ENCODE measurements around the gene LHFPL6.

LHFPL6 gene

DNA sequence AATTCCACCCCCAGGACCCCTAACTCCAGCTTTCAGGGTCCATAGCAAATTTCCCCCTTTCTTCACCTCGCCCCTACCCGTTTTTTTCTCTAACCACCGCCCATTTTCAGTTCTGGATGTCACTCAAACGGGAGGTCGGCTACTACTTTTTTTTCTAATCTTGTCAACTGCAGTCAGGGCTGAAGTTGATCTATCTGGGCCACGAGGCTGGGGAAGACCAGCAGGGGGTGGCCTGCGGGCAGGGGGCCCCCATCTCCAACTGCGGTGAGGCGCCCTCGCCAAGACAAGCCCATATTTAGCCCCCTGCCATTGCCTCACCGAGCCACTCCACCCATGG is 748 bp downstream of the LHFPL6 start:
- H3K4me3 ChIP-seq (ENCODE audit: low read depth, low read length) = peak overlapping the region; percentile 70
- DNase-seq (ENCODE audit: low read depth) = peak; percentile 85
- TF ChIP-seq, protein P1, sequence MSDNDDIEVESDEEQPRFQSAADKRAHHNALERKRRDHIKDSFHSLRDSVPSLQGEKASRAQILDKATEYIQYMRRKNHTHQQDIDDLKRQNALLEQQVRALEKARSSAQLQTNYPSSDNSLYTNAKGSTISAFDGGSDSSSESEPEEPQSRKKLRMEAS (IDR thresholded peaks at IDR 0.05; ENCODE audit: low read depth, low read length) = peak; percentile 69
- TF ChIP-seq CTCF (IDR thresholded peaks at IDR 0.05; ENCODE audit: low read depth, low read length) = peak; percentile 28
- TF ChIP-seq MYC (IDR thresholded peaks at IDR 0.05; ENCODE audit: low read depth, low read length) = peak; percentile 87
- TF ChIP-seq POLR2A (IDR thresholded peaks at IDR 0.05; ENCODE audit: extremely low read depth, insufficient read length) = no peak

DNA sequence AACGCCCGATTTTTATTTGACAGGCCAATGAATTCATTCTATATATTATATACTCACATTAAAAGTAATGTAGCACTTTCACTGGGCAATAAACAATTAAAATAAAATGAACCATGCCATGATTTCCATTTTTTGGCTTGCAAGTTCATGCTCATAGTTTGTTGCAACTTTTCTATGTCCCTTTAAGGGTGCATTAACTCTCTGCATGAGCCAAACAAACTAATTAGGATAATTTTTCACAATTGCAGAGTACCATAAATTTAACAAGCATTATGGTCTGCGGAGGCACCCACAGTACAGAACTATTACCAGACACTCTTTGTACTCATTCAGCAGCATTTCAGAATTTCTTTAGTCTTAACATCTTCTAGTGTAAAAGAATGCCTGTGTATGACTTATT is 1.4 kb downstream of the LHFPL6 start:
- TF ChIP-seq CTCF (IDR thresholded peaks at IDR 0.05; ENCODE audit: low read depth, low read length) (no peak), POLR2A (IDR thresholded peaks at IDR 0.05; ENCODE audit: extremely low read depth, insufficient read length) (no peak), MYC (IDR thresholded peaks at IDR 0.05; ENCODE audit: low read depth, low read length) (no peak)
- TF ChIP-seq, protein P1 (IDR thresholded peaks at IDR 0.05; ENCODE audit: low read depth, low read length) = no peak
- no peak for DNase-seq (ENCODE audit: low read depth)
- peak overlapping the region; percentile 70 for H3K4me3 ChIP-seq (ENCODE audit: low read depth, low read length)

GRCh38 chr13:39600766-39601165 is 2.2 kb downstream of the LHFPL6 start:
- DNase-seq (ENCODE audit: low read depth) = no peak
- TF ChIP-seq, protein P1 (IDR thresholded peaks at IDR 0.05; ENCODE audit: low read depth, low read length) = no peak
- no peak for TF ChIP-seq POLR2A (IDR thresholded peaks at IDR 0.05; ENCODE audit: extremely low read depth, insufficient read length)
- no peak for TF ChIP-seq MYC (IDR thresholded peaks at IDR 0.05; ENCODE audit: low read depth, low read length)
- TF ChIP-seq CTCF (IDR thresholded peaks at IDR 0.05; ENCODE audit: low read depth, low read length) = no peak
- no peak overlapping the region for H3K4me3 ChIP-seq (ENCODE audit: low read depth, low read length)

- no peak for TF ChIP-seq POLR2A (IDR thresholded peaks at IDR 0.05; ENCODE audit: extremely low read depth, insufficient read length)
- no peak for DNase-seq (ENCODE audit: low read depth)
- no peak overlapping the region for H3K4me3 ChIP-seq (ENCODE audit: low read depth, low read length)
Observed at GRCh38 chr13:39599842-39600241, 3.2 kb downstream of the LHFPL6 start.

GRCh38 chr13:39599012-39599411 is 4.0 kb downstream of the LHFPL6 start:
- TF ChIP-seq, protein P1 (IDR thresholded peaks at IDR 0.05; ENCODE audit: low read depth, low read length) = no peak
- TF ChIP-seq POLR2A (IDR thresholded peaks at IDR 0.05; ENCODE audit: extremely low read depth, insufficient read length) = no peak
- TF ChIP-seq CTCF (IDR thresholded peaks at IDR 0.05; ENCODE audit: low read depth, low read length) = no peak
- TF ChIP-seq MYC (IDR thresholded peaks at IDR 0.05; ENCODE audit: low read depth, low read length) = no peak
- no peak overlapping the region for H3K4me3 ChIP-seq (ENCODE audit: low read depth, low read length)
- DNase-seq (ENCODE audit: low read depth) = no peak

DNA sequence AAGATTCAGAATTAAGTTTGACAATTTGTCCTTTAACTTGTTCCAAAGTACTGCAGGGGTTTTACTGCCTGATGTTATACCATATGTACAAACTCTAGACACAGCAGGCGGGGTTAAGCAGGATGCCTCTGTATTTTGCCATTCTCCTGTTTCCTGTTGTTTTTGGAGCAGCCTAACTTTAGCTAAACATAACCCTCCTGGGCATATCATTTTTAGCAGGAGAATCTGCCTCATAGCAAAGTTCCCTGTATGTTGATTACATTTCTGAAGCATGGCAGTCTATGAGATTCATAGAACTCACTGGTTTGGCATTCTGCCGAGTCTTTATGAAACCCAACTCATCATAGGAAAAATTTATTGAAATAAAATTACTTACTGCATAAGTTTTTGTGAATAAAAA is 5.2 kb downstream of the LHFPL6 start:
- TF ChIP-seq MYC (IDR thresholded peaks at IDR 0.05; ENCODE audit: low read depth, low read length) (no peak), CTCF (IDR thresholded peaks at IDR 0.05; ENCODE audit: low read depth, low read length) (no peak), POLR2A (IDR thresholded peaks at IDR 0.05; ENCODE audit: extremely low read depth, insufficient read length) (no peak)
- TF ChIP-seq, protein P1 (IDR thresholded peaks at IDR 0.05; ENCODE audit: low read depth, low read length) = no peak
- no peak for DNase-seq (ENCODE audit: low read depth)
- no peak overlapping the region for H3K4me3 ChIP-seq (ENCODE audit: low read depth, low read length)
